RKO (cell line): ENCODE data around the gene CPEB2.
A peak's percentile ranks its signal among the peaks of the same experiment; 100 is the strongest.

Experiments
- DNase-seq: peaks from one replicate; pipeline ENCODE4 v3.0.0-alpha.2; 2016; ENCODE audit warnings: low spot score

Gene CPEB2

GRCh38 chr4:15001869-15002658 lies at the start of gene CPEB2:
TSS of gene CPEB2 (plus strand) at chr4:15002481. CDS start at chr4:15002674, 193 bp downstream.
- DNase-seq = peak; percentile 87

DNA sequence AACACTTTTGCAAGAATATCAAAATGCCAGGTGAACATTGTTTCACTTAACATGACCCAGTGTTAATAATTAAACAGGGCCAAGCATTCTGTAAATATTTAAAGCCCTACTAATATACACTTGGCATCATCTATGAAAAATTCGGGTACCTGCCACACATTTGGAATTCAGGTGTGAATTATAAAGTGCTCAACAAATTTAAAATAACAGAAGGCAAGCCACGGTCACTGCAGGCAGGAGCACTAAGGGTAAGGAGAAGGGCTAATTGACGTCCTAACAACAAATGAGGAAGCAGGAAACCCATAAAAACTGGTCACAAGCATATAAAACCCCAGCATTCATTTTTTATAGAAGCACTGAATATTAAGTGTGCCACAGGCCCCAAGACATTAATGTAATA lies 43.8 kb upstream of the CPEB2 start:
- no peak for DNase-seq

DNA sequence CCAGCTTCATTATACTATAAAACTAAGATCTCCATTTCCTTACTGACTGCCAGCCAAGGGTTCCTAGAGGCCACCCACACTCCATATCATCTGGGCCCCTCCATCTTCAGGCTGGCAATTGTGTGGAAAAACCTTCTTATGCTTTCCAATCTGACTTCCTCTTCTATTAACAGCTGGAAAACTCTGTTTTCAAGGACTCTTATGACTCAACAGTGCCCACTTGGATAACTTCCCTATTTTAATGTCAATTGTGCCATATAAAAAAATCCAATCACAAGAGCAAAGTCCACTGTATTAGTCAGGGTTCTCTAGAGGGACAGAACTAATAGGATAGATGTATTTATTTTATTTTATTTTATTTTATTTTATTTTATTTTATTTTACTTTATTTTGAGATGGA lies 41.0 kb upstream of the CPEB2 start:
- no peak for DNase-seq

DNA sequence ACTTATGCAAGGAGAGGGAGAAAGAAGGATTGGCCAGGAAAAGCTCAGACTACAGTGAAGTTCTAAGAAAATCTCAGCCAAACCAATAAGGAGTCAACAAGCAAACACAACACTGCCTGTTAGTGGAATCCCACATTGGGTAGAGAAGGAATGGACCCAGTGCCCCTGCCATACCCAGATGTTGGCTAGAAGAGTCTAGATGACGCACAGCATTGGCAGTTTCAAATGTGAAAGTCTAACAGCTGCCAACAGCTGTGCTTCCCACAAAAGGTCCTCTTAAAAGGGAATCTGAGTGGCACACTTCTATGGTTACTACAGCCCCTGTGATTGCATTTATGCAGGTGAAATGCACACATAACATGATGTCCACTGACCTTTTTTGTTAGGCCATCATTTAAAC lies 37.2 kb upstream of the CPEB2 start:
- no peak for DNase-seq

- no peak for DNase-seq
These were observed 34.3 kb upstream of the CPEB2 start for GRCh38 chr4:14967982-14968381.

GRCh38 chr4:14977830-14978229 lies 24.5 kb upstream of the CPEB2 start:
- no peak for DNase-seq

- no peak for DNase-seq
These were observed 17.8 kb upstream of the CPEB2 start for GRCh38 chr4:14984448-14984847.

DNA sequence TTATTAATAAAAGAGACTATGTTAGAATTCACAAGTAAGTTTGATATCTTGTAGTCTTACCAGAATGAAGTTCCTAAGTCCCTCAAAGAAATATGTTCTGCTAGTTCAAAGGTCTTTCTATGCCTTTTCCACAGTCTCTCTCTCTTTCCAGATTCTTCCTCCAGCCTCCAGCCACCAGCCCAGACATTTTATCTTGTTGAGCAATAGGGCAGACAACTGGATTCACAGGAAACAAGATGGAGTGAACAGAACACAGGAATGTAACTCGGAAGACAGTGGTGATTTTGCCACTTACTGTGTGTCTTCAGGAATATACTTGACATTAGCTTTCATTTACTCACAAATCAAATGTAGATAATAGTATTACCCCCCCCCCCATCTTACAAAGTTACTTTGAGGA lies 17.1 kb upstream of the CPEB2 start:
- DNase-seq = no peak

GRCh38 chr4:14985843-14986242 lies 16.4 kb upstream of the CPEB2 start:
- DNase-seq = no peak

DNA sequence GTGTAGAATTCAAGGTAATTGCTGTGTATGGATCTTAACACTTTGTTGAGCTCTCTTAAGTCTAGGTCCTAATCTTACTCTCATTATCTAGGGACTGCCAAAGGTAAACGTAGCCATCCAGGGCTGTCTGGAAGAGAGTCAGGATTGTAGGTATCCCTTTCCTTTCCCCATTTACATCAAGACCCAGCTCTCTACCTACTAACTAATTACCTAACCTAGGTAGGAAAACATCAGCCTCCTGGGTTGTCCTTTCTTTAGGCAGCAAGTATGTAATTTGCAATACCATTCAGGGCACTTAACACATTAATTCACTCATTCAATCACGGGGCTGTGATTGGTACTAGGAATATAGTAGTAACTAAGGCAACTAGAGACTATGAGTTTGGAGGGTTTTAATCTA lies 15.2 kb upstream of the CPEB2 start:
- DNase-seq = no peak

- no peak for DNase-seq
These were observed 11.8 kb upstream of the CPEB2 start for GRCh38 chr4:14990484-14990883.

DNA sequence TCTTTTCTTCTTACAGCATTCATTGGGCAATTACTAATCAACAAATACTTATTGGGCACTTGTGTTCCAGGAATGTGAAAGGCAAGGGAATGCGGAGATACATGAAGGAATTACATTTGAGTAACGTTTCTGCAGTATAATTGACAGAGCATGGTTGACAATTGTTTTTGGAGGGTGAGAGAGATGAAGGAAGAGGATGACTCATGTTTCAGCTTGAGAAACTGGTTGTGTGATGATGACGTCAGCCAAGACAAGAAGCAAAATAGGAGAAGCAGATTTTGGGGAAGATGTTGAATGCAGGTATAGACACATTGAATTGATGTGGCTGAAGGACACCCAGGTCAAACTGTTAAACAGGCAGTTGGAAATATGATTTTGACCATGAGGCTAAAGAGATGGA lies 8.0 kb upstream of the CPEB2 start:
- peak; percentile 50 for DNase-seq

GRCh38 chr4:15001248-15001868 lies 923 bp upstream of the CPEB2 start:
- DNase-seq = peak; percentile 85

DNA sequence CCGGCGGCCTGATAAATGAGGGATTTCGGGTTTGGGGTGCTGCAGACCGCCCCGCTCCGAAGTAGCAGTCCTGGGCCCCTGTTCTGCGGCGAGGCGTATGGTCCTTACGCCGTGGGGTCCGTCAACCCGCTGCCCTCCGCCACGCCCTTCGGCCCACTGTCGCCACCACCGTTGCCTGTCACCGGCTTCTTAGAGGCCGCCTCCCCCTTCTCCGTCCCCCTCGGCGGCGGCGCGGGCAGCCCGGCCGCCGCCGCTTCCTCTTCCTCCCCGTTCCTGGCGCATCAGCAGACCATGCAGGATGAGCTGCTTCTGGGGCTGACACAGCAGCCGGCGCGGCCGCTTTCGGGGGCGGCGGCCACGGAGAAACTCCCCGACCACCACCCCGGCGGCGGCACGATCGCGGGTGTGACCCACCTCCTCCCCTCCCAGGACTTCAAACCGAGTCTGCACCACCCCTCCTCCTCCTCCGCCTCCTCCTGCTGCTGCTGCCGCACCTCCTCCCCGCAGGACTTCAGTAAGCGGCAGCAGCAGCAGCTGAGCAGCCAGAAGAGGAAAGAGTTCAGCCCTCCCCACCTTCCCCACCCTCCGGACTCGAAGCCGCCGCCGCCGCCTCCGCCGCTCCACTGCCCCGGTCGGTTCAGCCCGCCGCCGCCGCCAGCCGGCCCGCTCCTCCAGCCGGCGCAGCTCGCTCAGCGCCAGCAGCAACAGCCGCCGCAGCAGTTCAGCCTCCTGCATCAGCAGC lies 549 bp downstream of the CPEB2 start:
- DNase-seq = peak; percentile 64

DNA sequence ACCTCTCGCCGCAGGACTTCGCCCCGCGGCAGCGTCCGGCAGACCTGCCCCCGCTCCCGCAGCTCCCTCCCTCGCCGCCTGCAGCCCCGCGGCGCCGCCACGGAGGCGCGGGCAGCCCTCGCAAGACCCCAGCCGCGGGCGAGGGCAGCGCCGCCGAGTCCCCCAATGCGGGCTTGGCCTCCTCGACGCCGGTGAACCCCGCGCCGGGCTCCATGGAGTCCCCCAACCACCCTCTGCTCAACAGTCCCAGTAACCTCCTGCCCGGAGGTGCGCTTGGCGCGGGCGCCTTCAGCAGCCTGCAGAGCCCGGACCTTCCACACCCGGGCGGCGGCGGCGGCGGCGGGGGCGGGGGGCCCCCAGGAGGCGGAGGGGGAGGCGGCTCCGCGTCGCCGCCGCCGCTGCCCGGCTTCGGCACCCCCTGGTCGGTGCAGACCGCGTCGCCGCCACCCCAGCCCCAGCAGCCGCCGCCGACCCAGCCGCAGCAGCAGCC lies 1.2 kb downstream of the CPEB2 start:
- DNase-seq = peak; percentile 38

GRCh38 chr4:15003891-15004738 lies 1.8 kb downstream of the CPEB2 start:
- peak; percentile 15 for DNase-seq

- peak; percentile 49 for DNase-seq
These were observed 2.5 kb downstream of the CPEB2 start for GRCh38 chr4:15004739-15005301.

GRCh38 chr4:15005474-15006115 lies 3.3 kb downstream of the CPEB2 start:
- no peak for DNase-seq

DNA sequence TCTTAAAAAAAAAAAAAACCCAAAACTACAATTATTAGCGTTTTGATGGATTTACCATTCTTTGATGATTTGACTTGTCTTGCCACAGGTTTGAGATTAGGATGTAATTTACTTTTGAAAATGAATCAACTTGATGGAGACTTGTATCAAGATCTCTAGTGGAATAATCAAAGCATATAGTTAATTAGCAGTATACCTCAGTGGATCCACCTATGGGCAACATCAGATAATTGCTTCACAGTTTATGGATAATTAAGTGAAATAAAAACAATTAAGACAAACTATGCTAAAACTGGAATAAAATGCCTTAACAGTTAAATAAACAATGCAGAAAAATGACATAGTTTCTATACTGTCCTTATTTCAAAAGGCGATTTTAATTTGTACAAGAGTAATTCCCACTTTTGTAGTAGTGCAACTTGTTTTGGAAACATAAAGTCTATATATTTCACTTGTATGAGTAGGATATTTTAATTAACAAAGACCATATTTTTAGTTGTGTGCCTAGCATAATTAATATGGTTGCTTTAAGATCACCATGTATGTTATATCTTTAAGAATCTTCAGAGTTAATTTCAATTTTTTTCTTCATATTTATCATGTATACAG lies 4.2 kb downstream of the CPEB2 start:
- peak; percentile 52 for DNase-seq

GRCh38 chr4:15007201-15007600 lies 4.9 kb downstream of the CPEB2 start:
- no peak for DNase-seq
